HepG2 (cell line): ENCODE results near the gene C19orf44. TPM values are rescaled to one million over a fixed set of nuclear protein-coding genes. Genes with fewer than 3 reads are reported as not detected.

ENCODE experiments used
- ATAC-seq: fragments of 200-7000 bp; cut with Tn5 transposase; 3 replicates; pipeline ENCODE4 v1.9.1; 2020; ENCODE audit warnings: mild to moderate bottlenecking, moderate library complexity
- BruUV-seq: library from RNA; stranded (reverse); fragments of 400-500 nt; replicated peaks from 2 replicates; lab custom pipeline; 2021; lab: Mats Ljungman, UMichigan
- CTCF ChIA-PET: fragments of 300-600 bp; formaldehyde crosslinking; extraction: SDS; loops from one replicate; lab custom pipeline; 2021; ENCODE audit warnings: low total read pairs, inconsistent platforms, low intra/inter-chr PET ratio; lab: Yijun Ruan, JAX
- POLR2A ChIA-PET: fragments of 350-600 bp; sonication (Branson Sonifier 250); formaldehyde crosslinking; loops from one replicate; lab custom pipeline; 2020; ENCODE audit warnings: antibody characterized with exemption, inconsistent platforms; lab: Yijun Ruan, JAX
- DNase-seq: peaks from one replicate; pipeline ENCODE4 v3.0.0-alpha.2; 2015; ENCODE audit warnings: low spot score
- FAIRE-seq: peaks from 3 replicates; lab custom pipeline; 2011; peaks lifted over from hg19 to GRCh38; lab: Jason Lieb, UNC
- H2AFZ ChIP-seq: one replicate; pipeline ENCODE4 v1.6.1; 2011; ENCODE audit warnings: low read length, inconsistent platforms
- H3K27ac ChIP-seq: fragments of 300-600 bp; 3 replicates; pipeline ENCODE4 v1.8.0; 2011; ENCODE audit warnings: mixed run types, mild to moderate bottlenecking, mixed read lengths, low read length, inconsistent platforms; ENCODE audit not compliant: insufficient read depth; ENCODE audit errors: extremely low read length
- H3K27me3 ChIP-seq, 2 experiments: fragments of 200-600 bp in 1 of 2; 2 replicates in 1 of 2; 3 replicates in 1 of 2; pipeline versions ENCODE4 v1.6.0 to v1.8.0; 2011; ENCODE audit warnings: low read length in 2 of 2, mild to moderate bottlenecking in 2 of 2, moderate library complexity in 2 of 2, inconsistent platforms in 1 of 2; ENCODE audit not compliant: insufficient read depth in 2 of 2, control insufficient read depth in 1 of 2
- H3K36me3 ChIP-seq, 2 experiments: fragments of 200-600 bp in 1 of 2; replicated peaks in 1 of 2; 2 replicates in 1 of 2; 3 replicates in 1 of 2; pipeline versions ENCODE4 v1.5.1 to v1.8.0; 2011; ENCODE audit warnings: low read length in 2 of 2, inconsistent platforms in 1 of 2; ENCODE audit not compliant: insufficient read depth in 2 of 2, control insufficient read depth in 1 of 2
- H3K4me1 ChIP-seq: 2 replicates; pipeline ENCODE4 v1.5.1; 2012; ENCODE audit warnings: low read length, inconsistent platforms; ENCODE audit not compliant: insufficient read depth
- H3K4me2 ChIP-seq: 2 replicates; pipeline ENCODE4 v1.6.0; 2011; ENCODE audit warnings: low read depth, low read length, inconsistent platforms
- H3K4me3 ChIP-seq, 3 experiments: fragments of 200-600 bp in 1 of 3; sonication (generic), shearing (Covaris generic) in 1 of 3; replicated peaks in 1 of 3; 2 replicates each; pipeline ENCODE4 v1.5.1; 2011 to 2016; ENCODE audit warnings: low read length in 3 of 3, inconsistent platforms in 2 of 3, low read depth in 2 of 3, mild to moderate bottlenecking in 2 of 3, control low read depth in 1 of 3, mixed read lengths in 1 of 3; ENCODE audit not compliant: insufficient read depth in 1 of 3
- H3K79me2 ChIP-seq: one replicate; pipeline ENCODE4 v1.6.1; 2011; ENCODE audit warnings: low read length, inconsistent platforms; ENCODE audit not compliant: insufficient read depth
- H3K9ac ChIP-seq: 2 replicates; pipeline ENCODE4 v1.6.0; 2011; ENCODE audit warnings: mild to moderate bottlenecking, low read depth, low read length, inconsistent platforms; ENCODE audit not compliant: insufficient read depth
- H3K9me3 ChIP-seq: 2 replicates; pipeline ENCODE4 v1.5.1; 2012; ENCODE audit warnings: mild to moderate bottlenecking, low read length
- H4K20me1 ChIP-seq: 2 replicates; pipeline ENCODE4 v1.6.0; 2011; ENCODE audit warnings: inconsistent platforms, mild to moderate bottlenecking, low read length, moderate library complexity; ENCODE audit not compliant: insufficient read depth
- ARHGAP35 ChIP-seq: sonication (generic); formaldehyde crosslinking; IDR thresholded peaks from 2 replicates; pipeline ENCODE4 v1.9.0; 2022; ENCODE audit warnings: mild to moderate bottlenecking, inconsistent platforms, moderate library complexity, missing genetic modification reagents, borderline replicate concordance
- DMAP1 ChIP-seq: IDR thresholded peaks from 2 replicates; pipeline ENCODE4 v1.6.1; 2016
- GLI4 ChIP-seq: sonication (generic); formaldehyde crosslinking; IDR thresholded peaks from 2 replicates; pipeline ENCODE4 v1.5.1; 2020; ENCODE audit warnings: missing genetic modification reagents, mild to moderate bottlenecking, moderate library complexity, borderline replicate concordance
- MIER2 ChIP-seq: IDR thresholded peaks from 2 replicates; pipeline ENCODE4 v1.6.1; 2016; ENCODE audit warnings: missing biosample characterization, missing genetic modification reagents
- PAX8 ChIP-seq: sonication (generic); formaldehyde crosslinking; IDR thresholded peaks from 2 replicates; pipeline ENCODE4 v1.8.0; 2022; ENCODE audit warnings: mild to moderate bottlenecking, missing genetic modification reagents, borderline replicate concordance
- PHF8 ChIP-seq: sonication (generic); formaldehyde crosslinking; IDR thresholded peaks from 2 replicates; pipeline ENCODE4 v1.5.0; 2020; ENCODE audit warnings: missing genetic modification reagents
- RXRB ChIP-seq: IDR thresholded peaks from 2 replicates; pipeline ENCODE4 v1.6.1; 2016; ENCODE audit warnings: borderline replicate concordance, missing genetic modification reagents, missing compliant biosample characterization
- SMARCE1 ChIP-seq: fragments of 450-650 bp; IDR thresholded peaks from 2 replicates; pipeline ENCODE4 v1.6.1; 2017; ENCODE audit warnings: borderline replicate concordance
- ZNF234 ChIP-seq: sonication (generic); formaldehyde crosslinking; conservative IDR thresholded peaks from 2 replicates; pipeline ENCODE4 v1.5.1; 2020; ENCODE audit warnings: mild to moderate bottlenecking, missing genetic modification reagents
- ZNF709 ChIP-seq: sonication (generic); formaldehyde crosslinking; IDR thresholded peaks from 2 replicates; pipeline ENCODE4 v1.5.0; 2020; ENCODE audit warnings: mild to moderate bottlenecking, missing genetic modification reagents
- WGBS: methylation state at CpG from one replicate; pipeline ENCODE4 v1.1.6; 2017; ENCODE audit warnings: low lambda C conversion rate; 5-methylcytosine and 5-hydroxymethylcytosine counted together
- in situ Hi-C: cut with HindIII; loops from 2 replicates; pipeline ENCODE4 v1.10.0; 2017; ENCODE audit warnings: low pct_unique_long_range_greater_than_20kb; ENCODE audit not compliant: extremely low pct_ligation_motif_present
- intact Hi-C: fragments of 100-400 bp; cut with micrococcal nuclease; formaldehyde crosslinking; loops from one replicate; pipeline ENCODE4 v1.10.0; 2022; ENCODE audit not compliant: unreplicated experiment
- polyA plus RNA-seq, 8 experiments: library from polyadenylated mRNA; depleted of rRNA in 3 of 8; stranded (reverse) in 7 of 8; unstranded in 1 of 8; fragments of >200 nt; fragmentation: Illumina TruSeq in 4 of 8; extraction: Trizol in 4 of 8; gene quantifications; 2 replicates each; pipeline versions ENCODE4 v1.2.1 to v1.2.3, GENCODE V29; 2011 to 2016; ENCODE audit warnings: low read depth in 4 of 8, missing spikeins in 1 of 8, mixed read lengths in 1 of 8; ENCODE audit not compliant: insufficient read depth in 1 of 8
- total RNA-seq, 5 experiments: library from RNA; depleted of rRNA; stranded (reverse); fragments of >200 nt; fragmentation: Illumina TruSeq; extraction: Trizol; gene quantifications; 2 replicates each; pipeline ENCODE4 v1.2.3, GENCODE V29; 2016; ENCODE audit warnings: low read depth in 1 of 5

The C19orf44 gene
- total and polyA plus RNA-seq, 2 of the 13 experiments (the other 11 are each of a cell fraction or from before 2014, with no cell fraction given) = 3.2 to 4.3 TPM

GRCh38 chr19:16566161-16566560 lies 70.0 kb downstream of the C19orf44 start:
- FAIRE-seq (no peak), DNase-seq (no peak), ATAC-seq (no peak)
- no peak overlapping the region for H3K9ac ChIP-seq
- H3K4me1 ChIP-seq = peaks cover 22% of the 10 kb centered on the region
- BruUV-seq = no TSS peak
- peaks cover 23% of the 10 kb centered on the region for H3K79me2 ChIP-seq
- H3K4me3 ChIP-seq = no peak overlapping the region
- no peak overlapping the region for H3K4me2 ChIP-seq
- WGBS = 98% methylated on average over 6 of the region's 10 CpGs
- H3K27me3 ChIP-seq = no peaks in the 10 kb centered on the region
- H3K36me3 ChIP-seq = peaks cover 15 to 60% of the 10 kb centered on the region in 2 experiments
- CTCF ChIA-PET = no interaction called here
- H2AFZ ChIP-seq = no peak overlapping the region
- H4K20me1 ChIP-seq = no peaks in the 10 kb centered on the region
- intact Hi-C loops (no loop called here), in situ Hi-C loops (no loop called here)
- no peak overlapping the region for H3K27ac ChIP-seq
- TF ChIP-seq ZNF709 (CRISPR knock-in tag) (no peak), ARHGAP35 (no peak), PAX8 (CRISPR knock-in tag) (no peak), PHF8 (CRISPR knock-in tag) (no peak), SMARCE1 (no peak)
- no peaks in the 10 kb centered on the region for H3K9me3 ChIP-seq
- POLR2A ChIA-PET = no interaction called here

DNA sequence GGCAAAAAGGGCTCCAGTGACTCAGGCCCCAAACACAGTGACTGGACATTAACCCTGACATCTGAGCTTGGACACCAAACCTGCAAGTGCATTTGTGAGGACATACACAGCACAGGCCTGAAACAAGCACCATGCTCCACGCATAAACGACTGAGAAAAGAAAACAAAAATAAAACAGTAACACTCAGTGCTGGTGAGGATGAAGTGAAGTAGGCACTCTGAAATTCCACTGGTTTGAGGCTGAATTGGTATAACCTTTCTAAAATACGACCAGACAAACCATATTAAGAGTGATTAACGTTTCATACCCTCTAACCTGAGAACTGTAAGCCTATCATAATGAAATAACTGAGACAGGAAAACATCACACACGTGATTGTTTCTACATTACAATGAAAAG lies 70.5 kb downstream of the C19orf44 start:
- TF ChIP-seq RXRB (no peak), DMAP1 (CRISPR knock-in tag) (no peak), GLI4 (no peak), MIER2 (CRISPR knock-in tag) (no peak), ZNF234 (CRISPR knock-in tag) (no peak)
- intact Hi-C loops (no loop called here), in situ Hi-C loops (no loop called here)
- H3K36me3 ChIP-seq = peaks cover 11 to 55% of the 10 kb centered on the region in 2 experiments
- ChIA-PET POLR2A (no interaction called here), CTCF (no interaction called here)
- H3K4me3 ChIP-seq = no peak overlapping the region
- no peak overlapping the region for H2AFZ ChIP-seq
- H4K20me1 ChIP-seq = no peaks in the 10 kb centered on the region
- H3K4me1 ChIP-seq = peaks cover 25% of the 10 kb centered on the region
- H3K9me3 ChIP-seq = no peaks in the 10 kb centered on the region
- H3K9ac ChIP-seq = no peak overlapping the region
- H3K4me2 ChIP-seq = no peak overlapping the region
- 90% methylated on average over 5 of the region's 5 CpGs for whole genome bisulfite sequencing
- ATAC-seq (no peak), DNase-seq (no peak), FAIRE-seq (no peak)
- H3K27ac ChIP-seq = no peak overlapping the region
- H3K79me2 ChIP-seq = peaks cover 28% of the 10 kb centered on the region
- BruUV-seq = no TSS peak
- H3K27me3 ChIP-seq = no peaks in the 10 kb centered on the region
